Dermis blood vessel endothelial cell (primary cell): Measurements from ENCODE around the gene CDK18. TPM values are rescaled to one million over a fixed set of nuclear protein-coding genes. Genes with fewer than 3 reads are reported as not detected.

ENCODE experiments used
- DNase-seq: peaks from one replicate; pipeline ENCODE4 v3.0.0; 2010
- total RNA-seq: library from RNA; depleted of rRNA; stranded (reverse); fragments of >200 nt; gene quantifications from 2 replicates; pipeline ENCODE4 v1.2.3, GENCODE V29; 2014

The CDK18 gene
- total RNA-seq, 1 donor from 2014 or later, result 1.7 TPM

GRCh38 chr1:205541161-205541886, 36.9 kb downstream of the CDK18 start:
- DNase-seq, result no peak

GRCh38 chr1:205542367-205542766, 37.9 kb downstream of the CDK18 start:
- DNase-seq, result peak; percentile 69

- DNase-seq, result peak; percentile 98
These were observed 39.2 kb downstream of the CDK18 start for GRCh38 chr1:205543351-205544301.

GRCh38 chr1:205545001-205545919, 40.8 kb downstream of the CDK18 start:
- DNase-seq, result no peak

- no peak for DNase-seq
These were observed 41.5 kb downstream of the CDK18 start for GRCh38 chr1:205545991-205546390.

GRCh38 chr1:205546541-205546940, 42.1 kb downstream of the CDK18 start:
- DNase-seq, result no peak

- DNase-seq, result no peak
These were observed 43.7 kb downstream of the CDK18 start for GRCh38 chr1:205547936-205548827.

GRCh38 chr1:205554026-205554811, 49.8 kb downstream of the CDK18 start:
- DNase-seq, result no peak

- no peak for DNase-seq
These were observed 57.2 kb downstream of the CDK18 start for GRCh38 chr1:205561501-205562203.

GRCh38 chr1:205563927-205564441, 59.5 kb downstream of the CDK18 start:
- no peak for DNase-seq

- no peak for DNase-seq
These were observed 61.3 kb downstream of the CDK18 start for GRCh38 chr1:205565799-205566198.

GRCh38 chr1:205567716-205568115, 63.2 kb downstream of the CDK18 start:
- no peak for DNase-seq

- no peak for DNase-seq
These were observed 63.6 kb downstream of the CDK18 start for GRCh38 chr1:205568135-205568468.

GRCh38 chr1:205568469-205569361, 64.2 kb downstream of the CDK18 start:
- DNase-seq, result peak; percentile 45

- DNase-seq, result no peak
These were observed 65.1 kb downstream of the CDK18 start for GRCh38 chr1:205569411-205570172.

GRCh38 chr1:205570173-205570501, 65.7 kb downstream of the CDK18 start:
- DNase-seq, result no peak

- no peak for DNase-seq
These were observed 66.5 kb downstream of the CDK18 start for GRCh38 chr1:205570796-205571537.
